H1 (cell line): ENCODE data around the gene SNTG2. TPM values are rescaled to one million over a fixed set of nuclear protein-coding genes. Genes with fewer than 3 reads are reported as not detected.

Source experiments
- CTCF ChIA-PET: fragments of 300-600 bp; sonication (Branson Sonifier 250); formaldehyde crosslinking; loops from one replicate; lab custom pipeline; 2021; ENCODE audit not compliant: partially characterized antibody; lab: Charles Lee
- POLR2A ChIA-PET: fragments of 300-600 bp; sonication (Branson Sonifier 250); formaldehyde crosslinking; loops from one replicate; lab custom pipeline; 2021; ENCODE audit warnings: inconsistent platforms; ENCODE audit not compliant: partially characterized antibody; lab: Charles Lee
- DNase-seq, 2 experiments: peaks; one replicate each; pipeline versions ENCODE4 v3.0.0 to v3.0.0-alpha.2; 2010 to 2022; ENCODE audit warnings: low spot score in 2 of 2, low read depth in 1 of 2, mixed read lengths in 1 of 2
- FAIRE-seq: peaks from 2 replicates; lab custom pipeline; 2011; peaks lifted over from hg19 to GRCh38; lab: Jason Lieb, UNC
- H2AFZ ChIP-seq: 2 replicates; pipeline ENCODE4 v1.8.1; 2012; ENCODE audit warnings: low read length, inconsistent platforms
- H2AK5ac ChIP-seq: 2 replicates; pipeline ENCODE4 v1.6.1; 2013; ENCODE audit warnings: low read depth, low read length
- H2BK120ac ChIP-seq: replicated peaks from 2 replicates; pipeline ENCODE3; 2013; ENCODE audit warnings: low read depth, low read length, inconsistent platforms
- H2BK12ac ChIP-seq: 2 replicates; pipeline ENCODE4 v1.6.1; 2013; ENCODE audit warnings: low read depth, low read length
- H2BK15ac ChIP-seq: 2 replicates; pipeline ENCODE4 v1.6.1; 2013; ENCODE audit warnings: low read length
- H2BK20ac ChIP-seq: 2 replicates; pipeline ENCODE4 v1.6.1; 2013; ENCODE audit warnings: low read length
- H2BK5ac ChIP-seq: 2 replicates; pipeline ENCODE4 v1.6.1; 2013; ENCODE audit warnings: low read depth, low read length
- H3K14ac ChIP-seq: 2 replicates; pipeline ENCODE4 v1.6.1; 2013; ENCODE audit warnings: inconsistent platforms; ENCODE audit not compliant: insufficient read length
- H3K18ac ChIP-seq: 2 replicates; pipeline ENCODE4 v1.6.1; 2013; ENCODE audit warnings: low read length; ENCODE audit errors: extremely low read depth
- H3K23ac ChIP-seq: 2 replicates; pipeline ENCODE4 v1.6.1; 2013; ENCODE audit warnings: inconsistent platforms; ENCODE audit not compliant: insufficient read length
- H3K23me2 ChIP-seq: 2 replicates; pipeline ENCODE4 v1.6.1; 2013; ENCODE audit warnings: low read depth, low read length
- H3K27ac ChIP-seq: 2 replicates; pipeline ENCODE4 v1.6.1; 2011; ENCODE audit warnings: low read depth, low read length, inconsistent platforms
- H3K27me3 ChIP-seq, 4 experiments: replicated peaks in 1 of 4; 1 replicate in 1 of 4; 2 replicates in 3 of 4; pipeline versions ENCODE4 v1.6.1 to v1.8.1; 2011 to 2013; ENCODE audit warnings: low read length in 3 of 4, mild to moderate bottlenecking in 3 of 4, inconsistent platforms in 2 of 4, mixed read lengths in 2 of 4, moderate library complexity in 1 of 4; ENCODE audit not compliant: control insufficient read depth in 3 of 4, insufficient read depth in 3 of 4; ENCODE audit errors: extremely low read depth in 1 of 4
- H3K36me3 ChIP-seq, 4 experiments: 2 replicates each; pipeline versions ENCODE4 v1.6.1 to v1.8.1; 2011 to 2013; ENCODE audit warnings: mild to moderate bottlenecking in 4 of 4, low read length in 3 of 4, moderate library complexity in 2 of 4, control low read depth in 1 of 4, inconsistent platforms in 1 of 4; ENCODE audit not compliant: insufficient read depth in 4 of 4, control insufficient read depth in 2 of 4
- H3K4ac ChIP-seq: replicated peaks from 2 replicates; pipeline ENCODE3; 2013; ENCODE audit warnings: low read length, low read depth, mixed read lengths, inconsistent platforms; ENCODE audit not compliant: insufficient read length
- H3K4me1 ChIP-seq, 4 experiments: replicated peaks in 1 of 4; 1 replicate in 1 of 4; 2 replicates in 3 of 4; pipeline versions ENCODE4 v1.6.1 to v1.8.1; 2011 to 2013; ENCODE audit warnings: low read length in 3 of 4, inconsistent platforms in 2 of 4, mixed read lengths in 1 of 4; ENCODE audit not compliant: insufficient read depth in 4 of 4, control insufficient read depth in 3 of 4
- H3K4me2 ChIP-seq, 2 experiments: 2 replicates each; pipeline versions ENCODE4 v1.6.1 to v1.8.1; 2011 to 2013; ENCODE audit warnings: low read depth in 2 of 2, low read length in 2 of 2, control low read depth in 1 of 2, inconsistent platforms in 1 of 2, mild to moderate bottlenecking in 1 of 2; ENCODE audit not compliant: insufficient read depth in 1 of 2
- H3K4me3 ChIP-seq, 4 experiments: fragments of 200-600, 300-600 bp in 1 of 4; sonication (generic), shearing (Covaris generic), sonication (Bioruptor Twin) in 1 of 4; 2 replicates each; pipeline versions ENCODE4 v1.5.1 to v1.8.1; 2011 to 2016; ENCODE audit warnings: low read length in 4 of 4, low read depth in 3 of 4, control low read depth in 2 of 4, inconsistent platforms in 2 of 4, mild to moderate bottlenecking in 2 of 4, mixed read lengths in 1 of 4, moderate library complexity in 1 of 4; ENCODE audit not compliant: insufficient read depth in 2 of 4; ENCODE audit errors: extremely low read depth in 1 of 4
- H3K56ac ChIP-seq: replicated peaks from 2 replicates; pipeline ENCODE3; 2013; ENCODE audit warnings: low read depth, mild to moderate bottlenecking, mixed read lengths, low read length, inconsistent platforms; ENCODE audit not compliant: insufficient read length
- H3K79me1 ChIP-seq: 2 replicates; pipeline ENCODE4 v1.6.1; 2013; ENCODE audit warnings: low read depth, low read length, control low read depth
- H3K79me2 ChIP-seq, 2 experiments: 2 replicates each; pipeline versions ENCODE4 v1.6.1 to v1.8.1; 2012 to 2013; ENCODE audit warnings: low read length in 2 of 2, mild to moderate bottlenecking in 2 of 2, inconsistent platforms in 1 of 2; ENCODE audit not compliant: insufficient read depth in 2 of 2, control insufficient read depth in 1 of 2
- H3K9ac ChIP-seq, 4 experiments: replicated peaks in 1 of 4; 1 replicate in 1 of 4; 2 replicates in 3 of 4; pipeline versions ENCODE4 v1.6.1 to v1.8.1; 2011 to 2013; ENCODE audit warnings: low read depth in 3 of 4, low read length in 3 of 4, control low read depth in 2 of 4, mild to moderate bottlenecking in 2 of 4, moderate library complexity in 2 of 4, inconsistent platforms in 1 of 4; ENCODE audit errors: extremely low read depth in 1 of 4
- H3K9me3 ChIP-seq, 2 experiments: 2 replicates each; pipeline versions ENCODE4 v1.6.1 to v1.8.1; 2012 to 2013; ENCODE audit warnings: mild to moderate bottlenecking in 2 of 2, moderate library complexity in 2 of 2, control low read depth in 1 of 2, inconsistent platforms in 1 of 2, low read depth in 1 of 2, low read length in 1 of 2, mixed read lengths in 1 of 2; ENCODE audit not compliant: insufficient read depth in 2 of 2
- H4K20me1 ChIP-seq, 2 experiments: replicated peaks in 1 of 2; 2 replicates each; pipeline versions ENCODE3 to v1.8.1; 2011 to 2013; ENCODE audit warnings: inconsistent platforms in 2 of 2, low read length in 2 of 2, mild to moderate bottlenecking in 1 of 2; ENCODE audit not compliant: insufficient read depth in 2 of 2, control insufficient read depth in 1 of 2
- H4K5ac ChIP-seq: 2 replicates; pipeline ENCODE4 v1.6.1; 2013; ENCODE audit warnings: low read length, low read depth, mixed read lengths, inconsistent platforms; ENCODE audit not compliant: insufficient read length
- H4K8ac ChIP-seq: 2 replicates; pipeline ENCODE4 v1.8.0; 2013; ENCODE audit warnings: mild to moderate bottlenecking, moderate library complexity, low read length, inconsistent platforms; ENCODE audit not compliant: insufficient read depth; ENCODE audit errors: extremely low read depth
- H4K91ac ChIP-seq: replicated peaks from 2 replicates; pipeline ENCODE3; 2013; ENCODE audit warnings: low read length, mixed read lengths, inconsistent platforms; ENCODE audit not compliant: insufficient read length
- CTCF ChIP-seq, 3 experiments: IDR thresholded peaks; 1 replicate in 2 of 3; 2 replicates in 1 of 3; pipeline versions ENCODE4 v1.5.1 to v1.6.1; 2011; ENCODE audit warnings: low read length in 3 of 3, mild to moderate bottlenecking in 3 of 3, inconsistent platforms in 2 of 3, low read depth in 1 of 3, moderate library complexity in 1 of 3; ENCODE audit not compliant: insufficient read depth in 1 of 3; ENCODE audit errors: control extremely low read depth in 1 of 3
- HDAC2 ChIP-seq, 2 experiments: fragments of 300-600 bp in 1 of 2; sonication (generic) in 1 of 2; IDR thresholded peaks; 2 replicates each; pipeline ENCODE4 v1.6.1; 2011 to 2012; ENCODE audit warnings: low read depth in 2 of 2, low read length in 2 of 2, mild to moderate bottlenecking in 2 of 2, moderate library complexity in 2 of 2, borderline replicate concordance in 1 of 2, inconsistent platforms in 1 of 2
- JUN ChIP-seq: IDR thresholded peaks from 2 replicates; pipeline ENCODE4 v1.6.1; 2011; ENCODE audit warnings: low read depth, mild to moderate bottlenecking, improper control_type of control experiment, low read length
- KDM1A ChIP-seq: fragments of 200-600, 300-600 bp; sonication (generic); IDR thresholded peaks from 2 replicates; pipeline ENCODE4 v1.7.1; 2016; ENCODE audit warnings: mild to moderate bottlenecking, low read length, borderline replicate concordance
- NRF1 ChIP-seq: IDR thresholded peaks from 2 replicates; pipeline ENCODE4 v1.6.1; 2011; ENCODE audit warnings: mild to moderate bottlenecking, low read depth, low read length, improper control_type of control experiment
- SAP30 ChIP-seq: fragments of 300-600 bp; sonication (generic); IDR thresholded peaks from 2 replicates; pipeline ENCODE4 v1.7.1; 2012; ENCODE audit warnings: low read length, moderate library complexity, mild to moderate bottlenecking, inconsistent platforms; ENCODE audit not compliant: insufficient read depth, insufficient replicate concordance
- SIRT6 ChIP-seq: IDR thresholded peaks from one replicate; pipeline ENCODE4 v1.7.1; 2012; ENCODE audit warnings: low read length, inconsistent platforms
- SRF ChIP-seq: IDR thresholded peaks from 2 replicates; pipeline ENCODE4 v1.6.1; 2011; ENCODE audit warnings: mild to moderate bottlenecking, low read depth, low read length, moderate library complexity
- USF2 ChIP-seq: IDR thresholded peaks from 2 replicates; pipeline ENCODE4 v1.6.1; 2011; ENCODE audit warnings: low read length, improper control_type of control experiment
- YY1 ChIP-seq: IDR thresholded peaks from 2 replicates; pipeline ENCODE4 v1.6.1; 2011; ENCODE audit warnings: low read depth, mild to moderate bottlenecking, low read length
- WGBS, 2 experiments: shearing (Covaris generic) in 1 of 2; methylation state at CpG; one replicate each; pipeline versions ENCODE4 v1.1.6 to v1.1.7; 2013 to 2015; ENCODE audit warnings: low lambda C conversion rate in 2 of 2, mixed read lengths in 2 of 2, inconsistent platforms in 1 of 2, low coverage in 1 of 2, missing lambda C conversion rate in 1 of 2; ENCODE audit not compliant: insufficient replicate concordance in 2 of 2, insufficient coverage in 1 of 2, insufficient read length in 1 of 2; ENCODE audit errors: extremely low coverage in 1 of 2, missing lambda C conversion rate in 1 of 2; 5-methylcytosine and 5-hydroxymethylcytosine counted together
- polyA plus RNA-seq, 7 experiments: library from polyadenylated mRNA; depleted of rRNA in 3 of 7; stranded (reverse) in 5 of 7; unstranded in 2 of 7; fragments of >200 nt in 5 of 7; fragments of 200-250 nt in 2 of 7; gene quantifications; 1 replicate in 5 of 7; 2 replicates in 1 of 7; 4 replicates in 1 of 7; pipeline versions ENCODE4 v1.2.1 to v1.2.3, GENCODE V29; 2011 to 2013; ENCODE audit warnings: missing spikeins in 2 of 7, mixed read lengths in 2 of 7
- total RNA-seq: library from RNA; stranded (reverse); fragmentation: NEBNext Ultra II Directional; extraction: Animal tissue kit (Norgen Biotek cat#: 25700); gene quantifications from 2 replicates; pipeline ENCODE4 v1.2.1, GENCODE V29; 2021

The SNTG2 gene
- total and polyA plus RNA-seq, 2 of the 8 experiments (the other 6 are each of a cell fraction or from before 2014, with no cell fraction given): 6.6 to 18.1 TPM

- Histone ChIP-seq H2BK12ac (no peak overlapping the region), H4K20me1 (no peaks in the 10 kb centered on the region), H4K8ac (no peak overlapping the region), H3K79me1 (no peaks in the 10 kb centered on the region), H3K27me3 (no peaks in the 10 kb centered on the region), H3K23ac (no peak overlapping the region), H3K27ac (no peak overlapping the region), H3K18ac (no peak overlapping the region), H4K91ac (no peak overlapping the region), H3K23me2 (no peaks in the 10 kb centered on the region), H2BK15ac (no peak overlapping the region), H2BK5ac (no peak overlapping the region), H3K9ac (no peak overlapping the region), H2BK120ac (no peak overlapping the region), H3K56ac (no peak overlapping the region), H3K36me3 (peaks cover 2 to 9% (median 3%) of the 10 kb centered on the region in 4 experiments; a peak in 6 of 8 replicates), H3K4me2 (no peak overlapping the region), H3K9me3 (no peaks in the 10 kb centered on the region), H3K14ac (no peak overlapping the region), H3K4ac (no peak overlapping the region), H3K79me2 (no peaks in the 10 kb centered on the region), H3K4me1 (no peaks in the 10 kb centered on the region), H2BK20ac (no peak overlapping the region), H2AK5ac (no peak overlapping the region), H4K5ac (no peak overlapping the region), H3K4me3 (no peak overlapping the region), H2AFZ (no peak overlapping the region)
- DNase-seq (no peak), FAIRE-seq (no peak)
- 88% methylated on average over 3 of the region's 3 CpGs; no CpG with 5 or more reads in 1 of the 2 experiments for WGBS, 2 experiments
- ChIA-PET POLR2A (no interaction called here), CTCF (interaction anchor here (1.1 to 1.5 kb wide), 4 partner anchors 12 to 344 kb away, joined by 3 to 5 read pairs (median 4); no protein-coding TSS in a partner anchor)
- TF ChIP-seq NRF1 (no peak), JUN (no peak), SIRT6 (no peak), KDM1A (no peak), YY1 (no peak), SRF (no peak), CTCF (IDR thresholded peaks at IDR 0.05; ENCODE audit: control extremely low read depth in 1 of 3, insufficient read depth in 1 of 3, low read depth in 1 of 3, low read length in 3 of 3) (no peak), SAP30 (no peak), HDAC2 (IDR thresholded peaks at IDR 0.05; ENCODE audit: borderline replicate concordance in 1 of 2, low read depth in 2 of 2, low read length in 2 of 2) (no peak), USF2 (no peak)
Observed at GRCh38 chr2:1205853-1206252, 255.2 kb downstream of the SNTG2 start.
